Colonic mucosa (tissue), 4 donors: Measurements from ENCODE around the gene ZBTB48. TPM values are rescaled to one million over a fixed set of nuclear protein-coding genes. Genes with fewer than 3 reads are reported as not detected.

Source experiments
- DNase-seq: peaks from one replicate; pipeline ENCODE4 v3.0.0-alpha.2; 2020
- H3K27ac ChIP-seq: fragments of 200-600 bp; one replicate; pipeline ENCODE4 v1.8.0; 2021
- H3K27me3 ChIP-seq: fragments of 200-600 bp; one replicate; pipeline ENCODE4 v1.8.0; 2021
- H3K36me3 ChIP-seq: fragments of 200-600 bp; one replicate; pipeline ENCODE4 v1.8.0; 2021
- H3K4me1 ChIP-seq: fragments of 200-600 bp; one replicate; pipeline ENCODE4 v1.8.0; 2021; ENCODE audit warnings: mild to moderate bottlenecking
- H3K4me3 ChIP-seq: fragments of 200-600 bp; one replicate; pipeline ENCODE4 v1.8.0; 2021
- H3K9ac ChIP-seq, 2 donors: one replicate each; pipeline ENCODE4 v1.7.0; 2013; ENCODE audit warnings: control low read depth in 2 of 2, low read depth in 2 of 2, low read length in 2 of 2
- H3K9me3 ChIP-seq: fragments of 200-600 bp; one replicate; pipeline ENCODE4 v1.8.0; 2021
- CTCF ChIP-seq: fragments of 200-600 bp; IDR thresholded peaks from one replicate; pipeline ENCODE4 v1.8.0; 2022; ENCODE audit warnings: antibody characterized with exemption, mild to moderate bottlenecking
- intact Hi-C: fragments of 100-400 bp; cut with DNase I; formaldehyde crosslinking; loops from one replicate; pipeline ENCODE4 v1.14.1; 2022
- total RNA-seq, 2 donors: library from RNA; stranded (reverse); fragmentation: NEBNext Ultra II Directional in 1 of 2; extraction: Animal tissue kit (Norgen Biotek cat#: 25700) in 1 of 2; gene quantifications; one replicate each; pipeline ENCODE4 v1.2.1, GENCODE V29; 2021
- donor health status: healthy.
- donor health status: DM: no; HTN: no; CAD: no.
- donor health status: DM: no; HTN: no; CAD: no.

The ZBTB48 gene
- total RNA-seq, 2 donors from 2014 or later: 37.0 to 44.5 TPM

GRCh38 chr1:6592865-6593593, 13.2 kb downstream of the ZBTB48 start:
- intact Hi-C loops: no loop called here
- no peak overlapping the region for H3K27ac ChIP-seq

GRCh38 chr1:6593810-6594209, 14.0 kb downstream of the ZBTB48 start:
- Histone ChIP-seq H3K9me3 (no peaks in the 10 kb centered on the region), H3K27me3 (no peaks in the 10 kb centered on the region), H3K27ac (no peak overlapping the region), H3K36me3 (no peaks in the 10 kb centered on the region), H3K4me3 (no peak overlapping the region), H3K9ac (no peak overlapping the region), H3K4me1 (peaks cover 4% of the 10 kb centered on the region)
- no peak for TF ChIP-seq CTCF
- no peak for DNase-seq
- intact Hi-C loops: no loop called here

More at GRCh38 chr1:6592865-6593593, 13.2 kb downstream of the ZBTB48 start:
- Histone ChIP-seq H3K9me3 (no peaks in the 10 kb centered on the region), H3K36me3 (no peaks in the 10 kb centered on the region), H3K4me1 (peaks cover 4% of the 10 kb centered on the region), H3K4me3 (no peak overlapping the region), H3K27me3 (no peaks in the 10 kb centered on the region), H3K9ac (no peak overlapping the region)
- DNase-seq: no peak
- TF ChIP-seq CTCF: no peak

- no peak for TF ChIP-seq CTCF
- no peak overlapping the region for H3K27ac ChIP-seq
- no peak overlapping the region for H3K9ac ChIP-seq
- H3K9me3 ChIP-seq: no peaks in the 10 kb centered on the region
- H3K4me3 ChIP-seq: no peak overlapping the region
- H3K36me3 ChIP-seq: no peaks in the 10 kb centered on the region
- no peaks in the 10 kb centered on the region for H3K27me3 ChIP-seq
- DNase-seq: no peak
- intact Hi-C loops: no loop called here
- H3K4me1 ChIP-seq: peaks cover 5% of the 10 kb centered on the region
Measured at GRCh38 chr1:6594977-6595740, 15.4 kb downstream of the ZBTB48 start.

GRCh38 chr1:6596351-6596750, 16.6 kb downstream of the ZBTB48 start:
- no peak for DNase-seq
- Histone ChIP-seq H3K4me1 (peaks cover 10% of the 10 kb centered on the region), H3K9me3 (no peaks in the 10 kb centered on the region), H3K27ac (no peak overlapping the region), H3K36me3 (no peaks in the 10 kb centered on the region), H3K27me3 (no peaks in the 10 kb centered on the region), H3K9ac (no peak overlapping the region), H3K4me3 (no peak overlapping the region)
- intact Hi-C loops: no loop called here
- TF ChIP-seq CTCF: no peak

GRCh38 chr1:6596886-6597776, 17.3 kb downstream of the ZBTB48 start:
- intact Hi-C loops: no loop called here
- Histone ChIP-seq H3K27me3 (no peaks in the 10 kb centered on the region), H3K4me3 (no peak overlapping the region), H3K9me3 (no peaks in the 10 kb centered on the region), H3K9ac (no peak overlapping the region), H3K36me3 (no peaks in the 10 kb centered on the region), H3K27ac (no peak overlapping the region), H3K4me1 (peaks cover 10% of the 10 kb centered on the region)
- no peak for TF ChIP-seq CTCF
- no peak for DNase-seq
